NCI-H446 (cell line): ENCODE data around the gene MBNL1.

Experiments
- DNase-seq, 2 experiments: peaks; one replicate each; lab custom pipeline; 2025; lab: John Stamatoyannopoulos, UW

The MBNL1 gene

GRCh38 chr3:152448091-152448490 is 179.4 kb downstream of the MBNL1 start:
- no peak for DNase-seq

GRCh38 chr3:152452318-152452717 is 183.6 kb downstream of the MBNL1 start:
- DNase-seq = no peak

- DNase-seq = no peak
Measured at GRCh38 chr3:152454076-152454875, 185.5 kb downstream of the MBNL1 start.

- DNase-seq = no peak
Measured at GRCh38 chr3:152455989-152456388, 187.3 kb downstream of the MBNL1 start.

GRCh38 chr3:152457500-152458375 is 189.0 kb downstream of the MBNL1 start:
- DNase-seq = no peak

- no peak for DNase-seq
Measured at GRCh38 chr3:152458376-152459117, 189.8 kb downstream of the MBNL1 start.

- DNase-seq = no peak
Measured at GRCh38 chr3:152459118-152459515, 190.4 kb downstream of the MBNL1 start.

- no peak for DNase-seq
Measured at GRCh38 chr3:152459572-152459971, 190.8 kb downstream of the MBNL1 start.

- no peak for DNase-seq
Measured at GRCh38 chr3:152460936-152461335, 192.2 kb downstream of the MBNL1 start.

GRCh38 chr3:152461460-152461859 is 192.7 kb downstream of the MBNL1 start:
- no peak for DNase-seq

- peak in 1 of 2 experiments; percentile 18 for DNase-seq
Measured at GRCh38 chr3:152466784-152467183, 198.1 kb downstream of the MBNL1 start.

- DNase-seq = no peak
Measured at GRCh38 chr3:152469248-152470025, 200.7 kb downstream of the MBNL1 start.

- DNase-seq = no peak
Measured at GRCh38 chr3:152470095-152470494, 201.4 kb downstream of the MBNL1 start.

- DNase-seq = no peak
Measured at GRCh38 chr3:152470893-152471292, 202.2 kb downstream of the MBNL1 start.

GRCh38 chr3:152471814-152472671 is 203.3 kb downstream of the MBNL1 start:
- peak; percentile 43 to 78 for DNase-seq

- DNase-seq = no peak
Measured at GRCh38 chr3:152472672-152472954, 203.9 kb downstream of the MBNL1 start.

GRCh38 chr3:152474585-152474984 is 205.9 kb downstream of the MBNL1 start:
- DNase-seq = peak; percentile 7 to 31

GRCh38 chr3:152477422-152477821 is 208.7 kb downstream of the MBNL1 start:
- DNase-seq = no peak

GRCh38 chr3:152480282-152480953 is 211.7 kb downstream of the MBNL1 start:
- DNase-seq = no peak

- no peak for DNase-seq
Measured at GRCh38 chr3:152486364-152486763, 217.6 kb downstream of the MBNL1 start.
